ENCODE measurements around the gene SATL1.

DNA sequence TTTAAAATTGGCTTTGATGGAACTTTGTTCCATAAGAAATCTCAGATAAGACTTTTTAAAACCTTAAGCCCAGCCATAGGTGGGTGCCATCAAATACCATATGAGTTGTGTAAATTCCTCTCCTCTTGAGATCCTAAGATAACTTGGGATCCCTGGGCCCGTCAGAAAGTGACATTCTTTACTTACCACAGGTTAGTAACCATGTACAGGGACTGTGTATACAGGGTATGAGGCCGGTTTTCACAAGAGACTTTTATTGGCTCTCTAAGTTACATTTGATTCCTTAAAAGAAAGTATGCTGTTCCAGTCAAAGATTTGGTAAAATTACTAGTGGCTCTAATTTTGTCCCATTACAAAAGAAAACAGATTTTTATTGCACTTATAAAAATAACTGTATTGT, 129.8 kb downstream of the SATL1 start:
- TF ChIP-seq NR2C2 (CRISPR knock-in tag; IDR thresholded peaks at IDR 0.05), result no peak
- TF ChIP-seq, protein P1, sequence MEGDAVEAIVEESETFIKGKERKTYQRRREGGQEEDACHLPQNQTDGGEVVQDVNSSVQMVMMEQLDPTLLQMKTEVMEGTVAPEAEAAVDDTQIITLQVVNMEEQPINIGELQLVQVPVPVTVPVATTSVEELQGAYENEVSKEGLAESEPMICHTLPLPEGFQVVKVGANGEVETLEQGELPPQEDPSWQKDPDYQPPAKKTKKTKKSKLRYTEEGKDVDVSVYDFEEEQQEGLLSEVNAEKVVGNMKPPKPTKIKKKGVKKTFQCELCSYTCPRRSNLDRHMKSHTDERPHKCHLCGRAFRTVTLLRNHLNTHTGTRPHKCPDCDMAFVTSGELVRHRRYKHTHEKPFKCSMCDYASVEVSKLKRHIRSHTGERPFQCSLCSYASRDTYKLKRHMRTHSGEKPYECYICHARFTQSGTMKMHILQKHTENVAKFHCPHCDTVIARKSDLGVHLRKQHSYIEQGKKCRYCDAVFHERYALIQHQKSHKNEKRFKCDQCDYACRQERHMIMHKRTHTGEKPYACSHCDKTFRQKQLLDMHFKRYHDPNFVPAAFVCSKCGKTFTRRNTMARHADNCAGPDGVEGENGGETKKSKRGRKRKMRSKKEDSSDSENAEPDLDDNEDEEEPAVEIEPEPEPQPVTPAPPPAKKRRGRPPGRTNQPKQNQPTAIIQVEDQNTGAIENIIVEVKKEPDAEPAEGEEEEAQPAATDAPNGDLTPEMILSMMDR (IDR thresholded peaks at IDR 0.05), result no peak
- no peak for TF ChIP-seq ZNF416 (CRISPR knock-in tag; IDR thresholded peaks at IDR 0.05)
- TF ChIP-seq, protein P2, sequence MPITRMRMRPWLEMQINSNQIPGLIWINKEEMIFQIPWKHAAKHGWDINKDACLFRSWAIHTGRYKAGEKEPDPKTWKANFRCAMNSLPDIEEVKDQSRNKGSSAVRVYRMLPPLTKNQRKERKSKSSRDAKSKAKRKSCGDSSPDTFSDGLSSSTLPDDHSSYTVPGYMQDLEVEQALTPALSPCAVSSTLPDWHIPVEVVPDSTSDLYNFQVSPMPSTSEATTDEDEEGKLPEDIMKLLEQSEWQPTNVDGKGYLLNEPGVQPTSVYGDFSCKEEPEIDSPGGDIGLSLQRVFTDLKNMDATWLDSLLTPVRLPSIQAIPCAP (CRISPR knock-in tag; IDR thresholded peaks at IDR 0.05), result no peak
- TF ChIP-seq GTF2I (CRISPR knock-in tag; conservative IDR thresholded peaks at IDR 0.05), result no peak
- TF ChIP-seq SP1 (CRISPR knock-in tag; conservative IDR thresholded peaks at IDR 0.05), result no peak
- TF ChIP-seq, protein P3, sequence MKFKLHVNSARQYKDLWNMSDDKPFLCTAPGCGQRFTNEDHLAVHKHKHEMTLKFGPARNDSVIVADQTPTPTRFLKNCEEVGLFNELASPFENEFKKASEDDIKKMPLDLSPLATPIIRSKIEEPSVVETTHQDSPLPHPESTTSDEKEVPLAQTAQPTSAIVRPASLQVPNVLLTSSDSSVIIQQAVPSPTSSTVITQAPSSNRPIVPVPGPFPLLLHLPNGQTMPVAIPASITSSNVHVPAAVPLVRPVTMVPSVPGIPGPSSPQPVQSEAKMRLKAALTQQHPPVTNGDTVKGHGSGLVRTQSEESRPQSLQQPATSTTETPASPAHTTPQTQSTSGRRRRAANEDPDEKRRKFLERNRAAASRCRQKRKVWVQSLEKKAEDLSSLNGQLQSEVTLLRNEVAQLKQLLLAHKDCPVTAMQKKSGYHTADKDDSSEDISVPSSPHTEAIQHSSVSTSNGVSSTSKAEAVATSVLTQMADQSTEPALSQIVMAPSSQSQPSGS (CRISPR knock-in tag; IDR thresholded peaks at IDR 0.05; ENCODE audit: borderline replicate concordance, low read depth), result no peak
- TF ChIP-seq, protein P4, sequence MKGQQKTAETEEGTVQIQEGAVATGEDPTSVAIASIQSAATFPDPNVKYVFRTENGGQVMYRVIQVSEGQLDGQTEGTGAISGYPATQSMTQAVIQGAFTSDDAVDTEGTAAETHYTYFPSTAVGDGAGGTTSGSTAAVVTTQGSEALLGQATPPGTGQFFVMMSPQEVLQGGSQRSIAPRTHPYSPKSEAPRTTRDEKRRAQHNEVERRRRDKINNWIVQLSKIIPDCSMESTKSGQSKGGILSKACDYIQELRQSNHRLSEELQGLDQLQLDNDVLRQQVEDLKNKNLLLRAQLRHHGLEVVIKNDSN (CRISPR knock-in tag; IDR thresholded peaks at IDR 0.05), result no peak
- TF ChIP-seq FOXP1 (CRISPR knock-in tag; IDR thresholded peaks at IDR 0.05; ENCODE audit: borderline replicate concordance), result no peak
- no peak for TF ChIP-seq SMAD3 (CRISPR knock-in tag; IDR thresholded peaks at IDR 0.05; ENCODE audit: borderline replicate concordance)
- TF ChIP-seq, protein P5, sequence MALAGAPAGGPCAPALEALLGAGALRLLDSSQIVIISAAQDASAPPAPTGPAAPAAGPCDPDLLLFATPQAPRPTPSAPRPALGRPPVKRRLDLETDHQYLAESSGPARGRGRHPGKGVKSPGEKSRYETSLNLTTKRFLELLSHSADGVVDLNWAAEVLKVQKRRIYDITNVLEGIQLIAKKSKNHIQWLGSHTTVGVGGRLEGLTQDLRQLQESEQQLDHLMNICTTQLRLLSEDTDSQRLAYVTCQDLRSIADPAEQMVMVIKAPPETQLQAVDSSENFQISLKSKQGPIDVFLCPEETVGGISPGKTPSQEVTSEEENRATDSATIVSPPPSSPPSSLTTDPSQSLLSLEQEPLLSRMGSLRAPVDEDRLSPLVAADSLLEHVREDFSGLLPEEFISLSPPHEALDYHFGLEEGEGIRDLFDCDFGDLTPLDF (CRISPR knock-in tag; IDR thresholded peaks at IDR 0.05), result no peak
